Measurements from ENCODE around the gene TCEANC2.
"Not testable (repeated sequence)": the region's sequence is repeated elsewhere in the genome, so short reads cannot be mapped to it uniquely, and the experiment has no call there.

DNA sequence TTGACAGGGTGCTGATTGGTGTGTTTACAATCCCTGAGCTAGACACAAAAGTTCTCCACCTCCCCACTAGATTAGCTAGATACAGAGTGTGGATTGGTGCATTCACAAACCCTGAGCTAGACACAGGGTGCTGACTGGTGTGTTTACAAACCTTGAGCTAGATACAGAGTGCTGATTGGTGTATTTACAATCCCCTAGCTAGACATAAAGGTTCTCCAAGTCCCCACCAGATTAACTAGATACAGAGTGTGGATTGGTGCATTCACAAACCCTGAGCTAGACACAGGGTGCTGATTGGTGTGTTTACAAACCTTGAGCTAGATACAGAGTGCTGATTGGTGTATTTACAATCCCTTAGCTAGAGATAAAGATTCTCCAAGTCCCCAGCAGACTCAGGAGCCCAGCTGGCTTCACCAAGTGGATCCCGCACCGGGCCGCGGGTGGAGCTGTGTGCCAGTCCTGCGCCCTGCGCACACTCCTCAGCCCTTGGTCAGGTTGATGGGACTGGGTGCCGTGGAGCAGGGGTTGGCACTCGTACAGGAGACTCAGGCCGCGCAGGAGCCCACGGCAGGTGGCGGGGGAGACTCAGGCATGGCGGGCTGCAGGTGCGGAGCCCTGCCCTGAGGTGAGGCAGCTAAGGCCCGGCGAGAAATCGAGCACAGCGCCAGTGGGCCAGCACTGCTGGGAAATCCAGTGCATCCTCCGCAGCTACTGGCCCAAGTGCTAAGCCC lies 49.5 kb upstream of the TCEANC2 start:
- TF ChIP-seq, protein P1, sequence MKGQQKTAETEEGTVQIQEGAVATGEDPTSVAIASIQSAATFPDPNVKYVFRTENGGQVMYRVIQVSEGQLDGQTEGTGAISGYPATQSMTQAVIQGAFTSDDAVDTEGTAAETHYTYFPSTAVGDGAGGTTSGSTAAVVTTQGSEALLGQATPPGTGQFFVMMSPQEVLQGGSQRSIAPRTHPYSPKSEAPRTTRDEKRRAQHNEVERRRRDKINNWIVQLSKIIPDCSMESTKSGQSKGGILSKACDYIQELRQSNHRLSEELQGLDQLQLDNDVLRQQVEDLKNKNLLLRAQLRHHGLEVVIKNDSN (IDR thresholded peaks at IDR 0.05; ENCODE audit: borderline replicate concordance, low read depth) = not testable (repeated sequence)
- not testable (repeated sequence) for TF ChIP-seq CHD2 (IDR thresholded peaks at IDR 0.05; ENCODE audit: low read length, partially characterized antibody); TEAD4 (IDR thresholded peaks at IDR 0.05; ENCODE audit: borderline replicate concordance, insufficient read depth); GABPA (IDR thresholded peaks at IDR 0.05; ENCODE audit: low read depth); FOXJ3 (CRISPR knock-in tag; IDR thresholded peaks at IDR 0.05)

Measured in SK-N-SH (cell line).